ENCODE data around the gene COL10A1. TPM values are rescaled to one million over a fixed set of nuclear protein-coding genes. Genes with fewer than 3 reads are reported as not detected.

The COL10A1 gene
- total RNA-seq, 1 donor from 2014 or later = not detected

DNA sequence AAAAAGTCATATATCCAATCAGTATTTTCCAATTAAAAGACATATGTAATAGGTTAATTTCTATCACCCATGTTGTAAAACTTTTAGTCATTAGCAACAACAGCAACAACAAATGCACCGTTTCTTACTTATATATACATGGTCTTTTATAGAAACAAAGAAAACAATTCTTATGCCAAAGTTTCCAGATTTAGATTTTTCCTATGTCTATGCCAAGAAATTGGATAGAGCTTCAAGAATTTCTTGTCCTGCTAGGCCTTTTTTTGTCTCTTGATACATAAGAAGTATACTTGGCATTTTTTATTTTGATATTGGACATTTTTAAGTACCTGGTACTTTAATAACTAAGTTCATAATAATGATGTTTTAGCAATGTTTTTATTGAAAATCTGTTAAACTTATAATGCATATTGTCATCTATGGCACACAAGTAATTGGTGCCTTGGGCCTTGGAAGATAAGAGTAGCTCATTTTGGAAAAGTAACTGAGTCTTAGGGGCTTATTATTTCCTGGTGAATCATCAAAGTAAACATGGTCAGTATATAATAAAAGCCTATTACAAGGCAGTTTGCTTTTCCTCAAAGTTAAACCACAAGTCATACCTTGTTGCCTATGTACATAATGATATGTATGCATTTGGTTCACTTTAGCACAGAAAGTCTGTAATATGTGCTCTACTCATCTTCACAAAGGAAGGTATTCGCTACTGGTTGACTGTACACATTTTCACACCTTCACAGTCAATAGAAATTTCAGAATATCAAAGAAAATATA is 55.1 kb downstream of the COL10A1 start:
- Mint-ChIP-seq H3K27me3 (ENCODE audit: unreplicated experiment) (no peaks in the 10 kb centered on the region), H3K9me3 (ENCODE audit: unreplicated experiment) (no peaks in the 10 kb centered on the region), H3K4me3 (ENCODE audit: unreplicated experiment) (no peak overlapping the region), H3K27ac (ENCODE audit: unreplicated experiment) (no peak overlapping the region), H3K4me1 (ENCODE audit: low read depth, unreplicated experiment) (peaks cover 6% of the 10 kb centered on the region), H3K36me3 (ENCODE audit: unreplicated experiment) (no peaks in the 10 kb centered on the region)
- TF ChIP-seq, protein P1, sequence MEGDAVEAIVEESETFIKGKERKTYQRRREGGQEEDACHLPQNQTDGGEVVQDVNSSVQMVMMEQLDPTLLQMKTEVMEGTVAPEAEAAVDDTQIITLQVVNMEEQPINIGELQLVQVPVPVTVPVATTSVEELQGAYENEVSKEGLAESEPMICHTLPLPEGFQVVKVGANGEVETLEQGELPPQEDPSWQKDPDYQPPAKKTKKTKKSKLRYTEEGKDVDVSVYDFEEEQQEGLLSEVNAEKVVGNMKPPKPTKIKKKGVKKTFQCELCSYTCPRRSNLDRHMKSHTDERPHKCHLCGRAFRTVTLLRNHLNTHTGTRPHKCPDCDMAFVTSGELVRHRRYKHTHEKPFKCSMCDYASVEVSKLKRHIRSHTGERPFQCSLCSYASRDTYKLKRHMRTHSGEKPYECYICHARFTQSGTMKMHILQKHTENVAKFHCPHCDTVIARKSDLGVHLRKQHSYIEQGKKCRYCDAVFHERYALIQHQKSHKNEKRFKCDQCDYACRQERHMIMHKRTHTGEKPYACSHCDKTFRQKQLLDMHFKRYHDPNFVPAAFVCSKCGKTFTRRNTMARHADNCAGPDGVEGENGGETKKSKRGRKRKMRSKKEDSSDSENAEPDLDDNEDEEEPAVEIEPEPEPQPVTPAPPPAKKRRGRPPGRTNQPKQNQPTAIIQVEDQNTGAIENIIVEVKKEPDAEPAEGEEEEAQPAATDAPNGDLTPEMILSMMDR (IDR thresholded peaks at IDR 0.05; ENCODE audit: partially characterized antibody, unreplicated experiment) = no peak
- no peak for DNase-seq

DNA sequence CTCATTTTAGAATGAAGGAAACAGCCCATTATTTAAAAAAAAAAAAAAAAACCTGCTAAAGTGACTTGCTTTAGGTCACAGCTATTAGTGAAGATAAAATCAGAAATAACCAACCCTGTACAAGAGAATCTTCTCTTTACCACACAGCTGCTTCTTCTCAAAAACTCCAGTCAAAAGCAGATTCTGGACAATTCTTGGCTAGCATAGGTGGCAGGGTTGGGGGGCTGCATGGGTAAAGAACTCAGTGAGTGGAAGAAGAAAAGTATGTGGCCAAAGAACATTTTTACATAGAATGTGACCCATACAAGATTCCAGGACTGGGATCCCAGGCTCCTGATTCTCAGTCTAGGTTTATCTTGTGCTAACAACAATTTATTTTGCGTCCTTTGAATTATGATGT is 55.8 kb downstream of the COL10A1 start:
- no peaks in the 10 kb centered on the region for H3K9me3 Mint-ChIP-seq (ENCODE audit: unreplicated experiment)
- no peaks in the 10 kb centered on the region for H3K36me3 Mint-ChIP-seq (ENCODE audit: unreplicated experiment)
- H3K27me3 Mint-ChIP-seq (ENCODE audit: unreplicated experiment) = no peaks in the 10 kb centered on the region
- TF ChIP-seq, protein P1 (IDR thresholded peaks at IDR 0.05; ENCODE audit: partially characterized antibody, unreplicated experiment) = no peak
- no peak overlapping the region for H3K27ac Mint-ChIP-seq (ENCODE audit: unreplicated experiment)
- peaks cover 6% of the 10 kb centered on the region for H3K4me1 Mint-ChIP-seq (ENCODE audit: low read depth, unreplicated experiment)
- H3K4me3 Mint-ChIP-seq (ENCODE audit: unreplicated experiment) = no peak overlapping the region
- DNase-seq = no peak

Other genes with a start within 250 kb of the COL10A1 start
- gene FRK, start 65.2 kb downstream of the COL10A1 start, total RNA-seq (ENCODE audit: unreplicated experiment) = 0.37 TPM
- 21.6 TPM for gene NT5DC1, start 25.3 kb downstream of the COL10A1 start, total RNA-seq (ENCODE audit: unreplicated experiment)
- 81.3 TPM for gene TSPYL4, start 127.9 kb upstream of the COL10A1 start, total RNA-seq (ENCODE audit: unreplicated experiment)
- 63.3 TPM for gene TSPYL1, start 153.8 kb upstream of the COL10A1 start, total RNA-seq (ENCODE audit: unreplicated experiment)
- gene DSE, start 244.8 kb upstream of the COL10A1 start, total RNA-seq (ENCODE audit: unreplicated experiment) = 12.0 TPM